Activated CD4-positive, CD25-positive, alpha-beta regulatory T cell (primary cell): ENCODE data around the gene TMEM45A.
"Not testable (repeated sequence)": the region's sequence is repeated elsewhere in the genome, so short reads cannot be mapped to it uniquely, and the experiment has no call there.

Source experiments
- DNase-seq, 4 experiments: peaks; one replicate each; lab custom pipeline; 2025; lab: John Stamatoyannopoulos, UW

Gene TMEM45A, protein sequence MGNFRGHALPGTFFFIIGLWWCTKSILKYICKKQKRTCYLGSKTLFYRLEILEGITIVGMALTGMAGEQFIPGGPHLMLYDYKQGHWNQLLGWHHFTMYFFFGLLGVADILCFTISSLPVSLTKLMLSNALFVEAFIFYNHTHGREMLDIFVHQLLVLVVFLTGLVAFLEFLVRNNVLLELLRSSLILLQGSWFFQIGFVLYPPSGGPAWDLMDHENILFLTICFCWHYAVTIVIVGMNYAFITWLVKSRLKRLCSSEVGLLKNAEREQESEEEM

DNA sequence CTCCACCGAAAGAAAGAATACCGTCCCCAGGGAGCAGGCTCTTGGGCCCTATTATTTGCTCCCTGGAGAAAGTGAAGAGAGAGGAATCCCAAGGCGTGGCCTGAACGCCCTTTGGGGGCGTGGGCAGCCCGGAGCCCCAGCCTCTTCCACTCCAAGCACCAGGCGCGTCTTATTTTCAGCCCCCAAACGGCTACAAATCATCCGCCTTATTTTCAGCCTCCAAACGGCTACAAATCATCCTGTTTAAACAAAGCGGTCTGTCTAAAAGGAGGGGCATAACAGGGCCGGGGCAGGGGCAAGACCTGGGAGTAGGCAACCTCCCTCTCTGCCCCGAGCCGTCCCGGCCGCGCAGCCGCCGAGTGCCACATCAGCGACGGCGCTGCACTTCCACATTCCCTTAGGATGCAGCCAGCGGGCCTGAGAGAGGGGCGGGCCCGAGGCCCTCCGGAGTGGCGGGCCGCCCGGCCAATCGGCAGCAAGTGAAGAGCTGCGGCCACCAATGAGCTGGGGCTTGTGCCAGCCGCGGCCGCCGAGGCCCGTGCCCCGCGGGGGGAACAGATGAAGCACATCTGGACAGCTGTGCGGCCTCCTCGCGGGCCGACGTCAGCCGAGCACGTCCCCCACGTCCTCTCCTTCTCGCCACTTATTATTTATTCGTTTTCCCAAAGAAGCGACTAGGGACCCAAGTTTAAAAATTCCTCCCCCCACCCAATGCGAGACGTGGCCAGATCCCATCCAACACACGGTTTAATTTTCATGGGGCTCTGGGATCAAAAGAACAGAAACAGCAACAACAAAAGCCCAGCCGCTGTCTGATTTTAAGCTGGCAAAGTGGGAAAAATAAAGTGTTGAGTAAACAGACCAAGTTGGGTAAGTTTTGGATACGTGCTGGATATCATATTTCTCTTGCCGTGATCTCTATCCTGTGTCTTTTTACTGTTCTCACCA, at the start of gene TMEM45A:
Gene TMEM45A (plus strand): TSS at position 561 of the 948 bp plus-strand sequence. CDS start 62,593 bp downstream, outside the sequence.
- peak; percentile 3 to 52 (median 21) for DNase-seq

DNA sequence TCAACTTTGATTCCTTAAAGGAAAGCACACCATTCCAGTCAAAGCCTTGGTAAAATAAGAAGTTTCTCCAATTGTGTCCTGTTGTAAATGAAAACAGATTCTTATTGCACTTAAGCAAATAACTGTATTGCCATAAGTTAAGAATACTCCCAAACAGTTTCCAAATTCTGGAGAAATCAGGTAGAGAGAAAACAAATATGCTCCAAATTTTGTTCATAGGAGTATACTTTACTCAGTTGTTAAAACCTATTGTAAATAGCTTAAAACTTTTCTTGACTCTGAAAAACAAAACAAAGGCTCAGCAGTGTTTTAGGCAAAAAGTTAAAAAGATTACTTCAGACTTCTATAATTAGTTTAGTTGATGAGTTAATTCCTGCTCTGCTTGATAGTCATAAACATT, 48.7 kb upstream of the TMEM45A start:
- DNase-seq = no peak

DNA sequence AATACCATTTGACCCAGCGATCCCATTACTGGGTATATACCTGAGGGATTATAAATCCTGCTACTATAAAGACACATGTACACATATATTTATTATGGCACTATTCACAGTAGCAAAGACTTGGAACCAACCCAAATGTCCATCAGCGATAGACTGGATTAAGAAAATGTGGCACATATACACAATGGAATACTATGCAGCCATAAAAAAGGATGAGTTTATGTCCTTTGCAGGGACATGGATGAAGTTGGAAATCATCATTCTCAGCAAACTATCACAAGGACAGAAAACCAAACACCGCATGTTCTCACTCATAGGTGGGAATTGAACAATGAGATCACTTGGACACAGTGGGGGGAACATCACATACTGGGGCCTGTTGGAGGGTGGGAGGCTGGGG, 45.4 kb upstream of the TMEM45A start:
- DNase-seq = not testable (repeated sequence)

DNA sequence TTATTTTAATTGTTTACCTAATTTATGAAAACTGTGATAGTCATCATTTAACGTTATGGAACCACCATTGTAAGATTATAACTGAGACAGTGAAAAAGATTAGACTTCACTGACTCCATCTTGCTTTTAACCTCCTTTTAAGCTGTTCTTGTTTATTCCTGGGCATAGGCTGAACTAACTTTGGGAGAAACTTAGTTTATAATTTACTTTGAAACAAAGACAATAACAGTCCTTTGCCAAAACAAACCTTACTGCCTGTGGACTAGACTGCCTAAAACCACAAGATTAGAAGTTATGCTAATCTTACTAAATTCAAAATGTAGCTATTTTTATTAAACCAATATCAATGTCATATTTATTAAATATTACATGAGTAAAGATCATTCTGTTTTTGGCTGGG, 44.3 kb upstream of the TMEM45A start:
- no peak for DNase-seq

DNA sequence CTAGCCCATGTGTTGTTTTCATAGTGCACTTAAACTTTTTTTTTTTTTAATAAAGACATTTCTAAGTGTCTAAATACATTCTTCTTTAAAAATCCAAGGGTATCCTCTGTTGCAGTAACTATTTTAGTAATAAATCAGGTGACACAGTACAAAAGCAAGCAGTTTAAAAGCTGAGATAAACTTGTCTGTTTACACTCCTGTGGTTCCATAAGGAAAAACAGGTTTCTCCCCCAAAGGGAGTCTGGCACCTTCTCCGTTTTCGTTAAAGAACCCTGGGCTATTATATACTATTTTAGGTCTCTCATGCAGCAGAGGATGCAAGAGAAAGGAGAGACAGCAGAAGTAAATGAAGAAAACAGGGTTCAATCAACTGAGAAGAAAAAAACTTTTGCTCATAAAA, 43.2 kb upstream of the TMEM45A start:
- DNase-seq = no peak

DNA sequence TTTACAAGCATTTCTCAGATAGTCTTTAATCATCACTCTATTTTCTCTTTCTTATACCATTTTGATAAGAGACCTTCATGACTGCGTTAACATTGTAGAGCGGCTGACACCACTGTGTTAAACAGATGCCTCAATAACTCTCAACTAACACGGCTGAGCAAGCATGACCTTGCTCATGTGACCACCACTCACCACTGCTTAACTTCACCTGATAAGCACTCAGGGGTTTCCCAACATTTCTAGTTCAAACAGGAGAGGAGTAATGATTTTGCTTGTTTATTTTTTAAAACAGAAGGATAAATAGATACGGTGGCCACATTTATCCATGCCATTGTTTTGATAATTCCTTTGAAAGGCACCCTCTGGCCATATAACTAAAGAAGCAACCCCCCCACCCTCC, 37.7 kb upstream of the TMEM45A start:
- no peak for DNase-seq

DNA sequence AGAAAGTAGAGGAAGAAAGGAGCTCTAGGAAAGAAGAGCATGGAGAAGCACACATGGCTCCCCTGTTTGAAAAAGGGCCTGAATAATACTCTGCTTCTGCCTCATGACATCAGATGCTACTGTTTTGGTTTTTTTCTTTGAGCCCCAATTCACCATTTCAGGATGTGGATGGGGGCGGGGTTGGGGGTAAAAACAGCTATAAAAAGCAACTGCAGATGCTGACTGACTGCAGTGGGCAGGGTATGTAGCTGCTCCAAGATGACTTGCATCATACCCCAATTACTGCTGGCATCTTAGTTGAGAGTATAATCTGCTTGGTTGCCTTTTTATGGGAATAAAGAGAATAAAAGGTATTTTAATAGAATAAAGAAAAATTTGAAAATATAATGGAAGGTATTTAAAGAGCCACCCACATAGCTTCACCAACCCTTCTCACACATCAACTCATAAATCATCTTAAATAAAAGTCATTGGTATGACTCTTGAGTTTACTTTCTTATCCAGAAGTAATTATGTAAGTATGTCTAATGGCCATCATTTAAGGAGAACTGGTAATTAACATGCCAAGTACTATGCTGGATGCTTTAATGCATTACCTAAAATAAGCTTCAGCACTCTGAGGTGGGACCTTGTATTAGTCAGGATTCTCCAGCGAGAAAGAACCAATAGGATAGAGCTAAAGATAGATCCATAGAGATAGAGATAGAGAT, 36.4 kb upstream of the TMEM45A start:
- DNase-seq = no peak

DNA sequence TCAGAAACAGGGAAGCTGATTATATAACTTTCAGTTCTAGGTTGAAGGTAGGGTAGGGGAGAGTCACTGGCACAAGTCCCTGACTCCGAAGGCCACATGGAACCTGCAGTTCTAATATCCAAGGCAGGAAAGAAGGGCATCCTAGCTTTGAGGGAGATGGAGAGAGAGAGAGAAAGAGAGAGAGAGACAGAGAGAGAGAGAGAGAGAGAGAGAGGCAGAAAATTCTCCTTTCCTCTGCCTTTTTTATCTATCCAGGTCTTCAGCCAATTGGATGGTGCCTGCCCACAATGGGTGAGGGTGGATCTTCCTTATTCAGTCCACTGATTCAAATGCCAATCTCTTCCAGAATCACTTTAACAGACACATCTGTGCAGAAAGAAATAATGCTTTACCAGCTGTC, 35.7 kb upstream of the TMEM45A start:
- no peak for DNase-seq

DNA sequence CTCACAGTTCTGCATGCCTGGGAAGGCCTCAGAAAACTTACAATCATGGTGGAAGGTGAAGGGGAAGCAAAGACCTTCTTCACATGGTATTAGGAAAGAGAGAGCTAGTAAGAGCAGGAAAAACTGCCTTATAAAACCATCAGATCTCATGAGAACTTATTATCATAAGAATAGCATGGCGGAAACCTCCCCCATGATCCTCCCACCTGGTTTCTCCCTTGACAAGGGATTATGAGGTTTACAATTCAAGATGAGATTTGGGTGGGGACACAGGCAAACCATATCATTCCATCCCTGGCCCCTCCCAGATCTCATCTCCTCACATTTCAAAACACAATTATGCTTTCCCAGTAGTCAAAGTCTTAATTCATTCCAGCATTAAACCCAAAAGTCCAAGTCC, 34.6 kb upstream of the TMEM45A start:
- no peak for DNase-seq

DNA sequence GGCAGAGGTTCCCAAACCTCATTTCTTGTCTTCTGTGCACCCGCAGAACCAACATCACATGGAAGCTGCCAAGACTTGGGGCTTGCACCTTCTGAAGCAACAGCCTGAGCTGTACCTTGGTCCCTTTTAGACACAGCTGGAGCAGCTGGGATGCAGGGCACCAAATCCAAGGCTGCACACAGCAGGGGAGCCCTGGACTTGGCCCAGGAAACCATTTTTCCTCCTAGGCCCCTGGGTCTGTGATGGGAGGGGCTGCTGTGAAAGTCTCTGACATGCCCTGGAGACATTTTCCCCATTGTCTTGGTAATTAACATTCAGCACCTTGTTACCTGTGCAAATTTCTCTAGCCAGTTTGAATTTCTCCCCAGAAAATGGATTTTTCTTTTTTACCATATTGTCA, 33.6 kb upstream of the TMEM45A start:
- no peak for DNase-seq

DNA sequence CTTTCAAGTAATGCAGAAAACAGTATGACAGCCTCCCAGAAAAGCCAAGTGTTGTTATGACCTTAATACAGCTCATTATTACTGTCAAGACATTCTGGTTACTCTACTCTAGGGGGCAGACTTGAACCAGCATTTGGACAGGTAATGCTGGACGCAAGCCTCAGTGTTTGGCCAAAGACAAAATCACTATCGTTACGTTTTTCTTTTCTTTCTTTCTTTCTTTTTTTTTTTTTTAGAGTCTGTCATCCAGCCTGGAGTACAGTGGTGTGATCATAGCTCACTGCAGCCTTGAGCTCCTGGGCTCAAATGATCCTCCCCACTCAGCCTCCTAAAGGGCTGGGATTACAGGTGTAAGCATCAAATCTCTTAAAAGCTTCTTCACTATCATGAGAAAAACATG, 29.4 kb upstream of the TMEM45A start:
- no peak for DNase-seq

DNA sequence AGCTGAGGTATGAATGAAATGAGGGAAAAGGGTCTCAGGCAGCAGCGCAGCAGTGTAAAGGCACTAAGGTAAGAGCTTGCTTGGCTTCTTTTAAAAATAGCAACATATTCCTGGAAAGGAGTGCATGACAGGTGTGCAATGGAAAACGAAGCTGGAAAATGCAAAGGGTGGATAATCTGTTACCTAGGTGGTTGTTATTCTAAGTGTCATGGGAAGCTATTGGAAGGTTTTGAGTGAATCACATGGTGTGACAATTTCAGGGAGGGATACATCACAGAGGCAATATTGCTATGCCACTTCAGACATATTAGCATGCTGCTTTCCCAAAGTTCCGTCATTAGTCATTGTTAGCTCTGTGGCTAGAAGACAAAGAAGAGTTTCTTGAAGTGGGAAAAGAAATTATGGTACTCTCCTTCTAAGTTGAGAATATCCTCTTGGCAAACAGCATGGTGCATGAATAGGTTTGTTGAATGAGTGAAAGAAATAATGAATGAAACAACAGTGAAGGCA, 28.7 kb upstream of the TMEM45A start:
- DNase-seq = no peak

DNA sequence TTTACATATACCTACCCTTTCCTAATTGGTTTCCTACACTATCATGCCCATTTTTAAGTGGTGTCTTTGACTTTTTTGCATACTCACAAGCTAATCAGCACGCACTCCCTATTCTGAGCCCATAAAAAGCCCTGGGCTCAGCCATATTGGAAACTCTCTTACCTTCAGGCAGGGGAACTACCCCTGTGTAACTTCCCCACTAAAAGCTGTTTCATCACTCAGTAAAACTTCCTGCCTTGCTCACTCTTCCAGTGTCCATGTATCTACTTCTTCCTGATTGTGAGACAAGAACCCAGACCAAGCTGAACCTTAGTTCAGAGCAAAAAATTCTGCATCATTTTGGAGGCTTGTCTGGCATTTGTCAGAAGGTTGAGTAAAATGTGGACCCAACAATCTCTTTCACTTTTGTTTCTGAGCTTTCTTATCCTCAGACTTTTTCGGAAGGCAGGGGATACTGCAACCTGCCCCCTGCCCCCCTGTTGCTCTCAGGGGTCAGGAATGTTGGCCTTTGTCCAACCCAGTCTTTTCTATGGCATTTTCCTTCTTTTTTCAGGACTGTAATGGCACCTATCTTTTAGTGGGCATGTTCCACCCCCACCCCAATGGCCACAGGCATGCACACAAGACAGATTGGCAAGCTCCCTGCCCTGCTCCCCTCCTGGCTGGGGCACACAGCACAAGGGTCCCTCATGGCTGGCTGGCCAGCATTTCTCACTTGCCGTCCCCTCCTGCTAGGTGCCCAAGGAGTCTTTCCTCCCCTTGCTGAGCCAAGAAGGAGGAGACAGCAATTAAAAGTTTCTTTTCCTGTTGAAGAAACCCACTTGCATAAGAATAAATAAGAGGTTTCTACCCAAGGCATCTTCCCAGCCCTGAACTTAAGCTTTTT, 26.3 kb upstream of the TMEM45A start:
- no peak for DNase-seq

DNA sequence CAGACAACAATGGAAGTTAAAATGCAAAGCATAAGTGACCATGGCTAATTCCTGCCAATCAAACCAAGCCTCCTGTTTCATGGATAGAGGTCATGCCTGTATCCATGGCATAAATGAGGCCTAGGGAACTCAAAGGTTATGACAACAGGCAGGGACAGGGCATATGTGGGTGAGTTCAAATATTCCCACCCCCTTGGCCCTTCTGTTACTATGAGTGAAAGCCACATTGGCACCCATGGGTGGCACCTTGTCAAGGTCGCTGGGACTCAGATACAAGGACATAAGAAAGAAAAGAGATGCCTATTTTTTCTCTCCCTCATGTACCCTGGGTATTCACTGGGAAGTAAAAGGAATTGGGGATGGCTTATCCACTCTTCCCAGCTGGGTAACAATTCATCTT, 25.3 kb upstream of the TMEM45A start:
- DNase-seq = no peak

DNA sequence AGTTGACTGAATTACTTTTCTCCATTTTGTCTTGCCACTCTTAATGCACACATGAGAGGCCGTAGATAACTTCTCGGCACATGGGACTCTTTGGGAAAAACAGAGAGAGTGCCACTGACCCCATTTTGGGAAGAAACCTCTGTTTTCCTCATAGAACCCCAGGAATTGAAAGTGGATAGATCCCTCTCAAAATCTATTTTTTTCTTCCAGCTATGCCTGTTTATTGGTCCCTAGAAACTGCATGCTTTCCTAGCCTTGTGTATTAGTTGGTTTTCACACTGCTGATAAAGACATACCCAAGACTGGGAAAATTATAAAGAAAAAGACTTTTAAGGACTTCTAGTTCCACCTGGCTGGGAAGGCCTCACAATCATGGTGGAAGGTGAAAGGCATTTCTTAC, 23.7 kb upstream of the TMEM45A start:
- no peak for DNase-seq

DNA sequence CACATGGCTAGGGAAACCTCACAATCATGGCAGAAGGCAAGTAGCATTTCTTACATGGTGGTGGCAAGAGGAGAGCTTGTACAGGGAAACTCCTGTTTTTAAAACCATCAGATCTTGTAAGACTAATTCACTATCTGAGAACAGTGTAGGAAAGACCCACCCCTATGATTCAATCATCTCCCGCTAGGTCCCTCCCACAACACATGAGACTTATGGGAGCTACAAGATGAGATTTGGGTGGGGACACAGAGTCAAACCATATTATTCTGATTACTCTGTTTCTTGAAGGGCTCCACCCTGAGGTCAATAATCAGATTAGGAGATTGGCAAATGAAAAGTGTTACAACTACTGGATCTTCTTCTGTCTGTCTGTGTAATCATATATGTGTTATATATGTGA, 21.5 kb upstream of the TMEM45A start:
- no peak for DNase-seq

DNA sequence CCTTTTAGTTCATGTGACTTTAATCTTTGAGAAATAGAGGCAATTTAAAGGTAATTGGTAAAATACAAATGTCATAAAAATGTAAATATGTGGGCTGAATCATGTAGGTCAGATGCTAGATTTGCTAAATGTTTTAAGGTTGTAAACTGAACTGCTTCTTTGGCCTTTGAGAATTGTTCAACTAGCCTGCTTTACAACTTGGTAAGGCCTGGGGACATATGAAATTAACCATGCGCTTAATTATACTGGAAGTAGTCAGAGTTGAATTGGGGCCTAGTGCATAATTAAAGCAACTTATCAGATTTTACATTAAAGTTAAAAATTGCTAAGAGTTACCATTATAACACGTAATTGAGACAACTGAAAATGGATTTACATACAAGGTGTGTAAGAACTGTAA, 21.0 kb upstream of the TMEM45A start:
- no peak for DNase-seq

DNA sequence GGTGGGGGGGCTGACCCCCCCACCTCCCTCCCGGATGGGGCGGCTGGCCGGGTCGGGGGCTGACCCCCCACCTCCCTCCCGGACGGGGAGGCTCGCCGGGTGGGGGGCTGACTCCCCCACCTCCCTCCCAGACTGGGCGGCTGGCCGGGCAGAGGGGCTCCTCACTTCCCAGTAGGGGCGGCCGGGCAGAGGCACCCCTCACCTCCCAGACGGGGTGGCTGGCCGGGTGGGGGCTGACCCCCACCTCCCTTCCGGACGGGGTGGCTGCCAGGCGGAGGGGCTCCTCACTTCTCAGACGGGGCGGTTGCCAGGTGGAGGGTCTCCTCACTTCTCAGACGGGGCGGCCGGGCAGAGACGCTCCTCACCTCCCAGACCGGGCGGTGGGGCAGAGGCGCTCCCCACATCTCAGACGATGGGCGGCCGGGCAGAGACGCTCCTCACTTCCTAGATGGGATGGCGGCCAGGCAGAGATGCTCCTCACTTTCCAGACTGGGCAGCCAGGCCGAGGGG, 14.5 kb upstream of the TMEM45A start:
- not testable (repeated sequence) for DNase-seq

DNA sequence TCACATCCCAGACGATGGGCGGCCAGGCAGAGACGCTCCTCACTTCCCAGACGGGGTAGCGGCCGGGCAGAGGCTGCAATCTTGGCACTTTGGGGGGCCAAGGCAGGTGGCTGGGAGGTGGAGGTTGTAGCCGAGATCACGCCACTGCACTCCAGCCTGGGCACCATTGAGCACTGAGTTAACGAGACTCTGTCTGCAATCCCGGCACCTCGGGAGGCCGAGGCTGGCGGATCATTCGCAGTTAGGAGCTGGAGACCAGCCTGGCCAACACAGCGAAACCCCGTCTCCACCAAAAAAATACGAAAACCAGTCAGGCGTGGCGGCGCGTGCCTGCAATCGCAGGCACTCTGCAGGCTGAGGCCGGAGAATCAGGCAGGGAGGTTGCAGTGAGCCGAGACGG, 13.9 kb upstream of the TMEM45A start:
- not testable (repeated sequence) for DNase-seq

DNA sequence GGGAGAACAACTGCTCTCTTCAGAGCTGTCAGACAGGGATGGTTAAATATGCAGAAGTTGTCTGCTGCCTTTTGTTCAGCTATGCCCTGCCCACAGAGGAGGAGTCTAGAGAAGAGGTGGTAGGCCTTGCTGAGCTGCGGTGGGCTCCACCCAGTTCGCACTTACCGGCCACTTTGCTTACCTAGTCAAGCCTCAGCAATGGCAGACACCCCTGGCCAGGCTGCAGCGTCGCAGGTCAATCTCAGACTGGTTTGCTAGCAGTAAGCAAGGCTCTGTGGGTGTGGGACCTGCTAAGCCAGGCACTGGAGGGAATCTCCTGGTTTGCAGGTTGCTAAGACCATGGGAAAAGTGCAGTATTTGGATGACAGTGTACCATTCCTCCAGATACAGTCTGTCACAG, 12.3 kb upstream of the TMEM45A start:
- no peak for DNase-seq

DNA sequence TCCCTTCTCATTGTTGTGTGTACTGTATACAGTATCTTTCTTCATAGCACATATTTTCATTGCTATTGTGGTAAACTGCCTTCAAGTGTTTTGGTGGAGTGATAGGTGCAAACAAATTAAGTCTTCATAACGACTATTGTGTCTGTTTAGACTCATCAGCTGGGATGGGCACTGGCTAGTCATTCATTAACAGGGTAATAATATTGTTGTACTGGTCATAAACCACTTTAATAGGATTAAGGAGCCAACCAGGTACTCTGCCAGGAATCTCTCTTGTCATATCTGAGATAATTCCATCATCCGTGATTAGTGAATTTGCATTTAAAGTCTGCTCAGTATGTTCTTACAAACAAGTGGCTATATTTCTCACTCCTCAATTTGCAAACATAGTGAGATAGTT, 10.2 kb upstream of the TMEM45A start:
- no peak for DNase-seq
